Adrenal gland (tissue), 12 donors: ENCODE measurements around the gene CARS2. TPM values are rescaled to one million over a fixed set of nuclear protein-coding genes. Genes with fewer than 3 reads are reported as not detected.
A peak's percentile ranks its signal among the peaks of the same experiment; 100 is the strongest.

Experiments used
- DNase-seq, 7 donors: peaks; one replicate each; pipeline ENCODE4 v3.0.0-alpha.2; 2019 to 2020
- H3K27ac ChIP-seq, 5 donors: fragments of 200-600 bp; sonication (generic) in 4 of 5; 1 replicate in 3 of 5; 2 replicates in 2 of 5; pipeline versions ENCODE4 v1.5.1 to v1.8.0; 2016 to 2020; ENCODE audit warnings: mild to moderate bottlenecking in 1 of 5
- H3K27me3 ChIP-seq: fragments of 200-600 bp; 2 replicates; pipeline ENCODE4 v1.8.0; 2021
- H3K36me3 ChIP-seq, 2 donors: fragments of 200-600 bp; replicated peaks in 1 of 2; 1 replicate in 1 of 2; 2 replicates in 1 of 2; pipeline versions ENCODE4 v1.5.1 to v1.8.0; 2018 to 2022
- H3K4me1 ChIP-seq, 2 donors: fragments of 200-600 bp; replicated peaks in 1 of 2; 1 replicate in 1 of 2; 2 replicates in 1 of 2; pipeline versions ENCODE4 v1.5.1 to v1.8.0; 2018 to 2021
- H3K4me3 ChIP-seq, 4 donors: fragments of 200-600 bp; sonication (generic) in 3 of 4; one replicate each; pipeline ENCODE4 v1.5.1; 2016 to 2018
- H3K9me3 ChIP-seq, 3 donors: fragments of 200-600 bp; sonication (generic) in 1 of 3; replicated peaks in 1 of 3; 1 replicate in 2 of 3; 2 replicates in 1 of 3; pipeline versions ENCODE4 v1.5.1 to v1.8.0; 2016 to 2021
- POLR2A ChIP-seq, 2 donors: fragments of 450-650 bp; IDR thresholded peaks; one replicate each; pipeline ENCODE4 v1.6.1; 2017; ENCODE audit warnings: antibody characterized with exemption in 2 of 2, mild to moderate bottlenecking in 2 of 2, moderate library complexity in 1 of 2
- WGBS, 4 donors: extraction: QIAGEN DNeasy Blood & Tissue Kit in 2 of 4; methylation state at CpG; one replicate each; pipeline versions ENCODE4 v1.1.5 to v1.1.7; 2013 to 2017; 5-methylcytosine and 5-hydroxymethylcytosine counted together
- intact Hi-C, 2 donors: fragments of 100-400 bp; cut with DNase I; formaldehyde crosslinking; loops; one replicate each; pipeline versions ENCODE4 v1.14.1 to v1.15.0; 2022 to 2023
- polyA plus RNA-seq, 3 donors: library from polyadenylated mRNA; stranded (reverse); fragments of 200-250 nt in 2 of 3; fragments of 350-450 nt in 1 of 3; fragmentation: Illumina TruSeq in 1 of 3; extraction: RNeasy Lipid Tissue Mini Kit (QIAGEN cat#74804) in 1 of 3; gene quantifications; one replicate each; pipeline ENCODE4 v1.2.3, GENCODE V29; 2013 to 2014
- total RNA-seq, 9 donors: library from RNA; depleted of rRNA in 4 of 9; stranded (reverse); fragments of >200 nt in 4 of 9; fragments of 120-200 nt in 1 of 9; fragmentation: NEBNext Ultra II Directional in 1 of 9; extraction: Animal tissue kit (Norgen Biotek cat#: 25700) in 1 of 9; gene quantifications; one replicate each; pipeline versions ENCODE4 v1.1.0 to v1.2.4, GENCODE V29; 2013 to 2023
- TF ChIP-seq, protein P1 (sequence below), 6 experiments: fragments of 450-650 bp in 4 of 6; fragments of 200-600 bp in 2 of 6; sonication (generic) in 1 of 6; IDR thresholded peaks; 1 replicate in 5 of 6; 2 replicates in 1 of 6; pipeline versions ENCODE4 v1.5.1 to v1.8.0; 2016 to 2021; ENCODE audit warnings: antibody characterized with exemption in 6 of 6, mild to moderate bottlenecking in 2 of 6, moderate library complexity in 1 of 6
- donor health status: healthy with polysubstance abuse.
- donor health status: Bipolar disorder and iron deficiency.
- donor health status: DM: yes; HTN: yes; CAD: no.
- donor health status: DM: no; HTN: no; CAD: no.
- donor health status: DM: no; HTN: no; CAD: no.
- donor health status: DM: yes; HTN: yes; CAD: no.

The CARS2 gene
- total and polyA plus RNA-seq, 12 donors: 38.5 to 254 (median 59.9) TPM

GRCh38 chr13:110657196-110657595 lies 48.7 kb downstream of the CARS2 start:
- Histone ChIP-seq H3K36me3 (peaks cover 0 to 5% of the 10 kb centered on the region in 2 donors), H3K4me1 (no peaks in the 10 kb centered on the region), H3K27ac (no peak overlapping the region), H3K27me3 (no peaks in the 10 kb centered on the region), H3K9me3 (no peaks in the 10 kb centered on the region), H3K4me3 (no peak overlapping the region)
- no peak for DNase-seq
- intact Hi-C loops: loop anchor here in 1 of 2 donors (10.0 kb wide), 1 partner anchor 48 kb away; the partner anchor contains the start of gene CARS2
- TF ChIP-seq, protein P1, sequence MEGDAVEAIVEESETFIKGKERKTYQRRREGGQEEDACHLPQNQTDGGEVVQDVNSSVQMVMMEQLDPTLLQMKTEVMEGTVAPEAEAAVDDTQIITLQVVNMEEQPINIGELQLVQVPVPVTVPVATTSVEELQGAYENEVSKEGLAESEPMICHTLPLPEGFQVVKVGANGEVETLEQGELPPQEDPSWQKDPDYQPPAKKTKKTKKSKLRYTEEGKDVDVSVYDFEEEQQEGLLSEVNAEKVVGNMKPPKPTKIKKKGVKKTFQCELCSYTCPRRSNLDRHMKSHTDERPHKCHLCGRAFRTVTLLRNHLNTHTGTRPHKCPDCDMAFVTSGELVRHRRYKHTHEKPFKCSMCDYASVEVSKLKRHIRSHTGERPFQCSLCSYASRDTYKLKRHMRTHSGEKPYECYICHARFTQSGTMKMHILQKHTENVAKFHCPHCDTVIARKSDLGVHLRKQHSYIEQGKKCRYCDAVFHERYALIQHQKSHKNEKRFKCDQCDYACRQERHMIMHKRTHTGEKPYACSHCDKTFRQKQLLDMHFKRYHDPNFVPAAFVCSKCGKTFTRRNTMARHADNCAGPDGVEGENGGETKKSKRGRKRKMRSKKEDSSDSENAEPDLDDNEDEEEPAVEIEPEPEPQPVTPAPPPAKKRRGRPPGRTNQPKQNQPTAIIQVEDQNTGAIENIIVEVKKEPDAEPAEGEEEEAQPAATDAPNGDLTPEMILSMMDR (IDR thresholded peaks at IDR 0.05): no peak
- TF ChIP-seq POLR2A (IDR thresholded peaks at IDR 0.05): no peak
- 92 to 97% (median 95%) methylated on average over 7 of the region's 7 CpGs for WGBS, 4 donors

GRCh38 chr13:110653851-110654250 lies 52.1 kb downstream of the CARS2 start:
- Histone ChIP-seq H3K36me3 (peaks cover 0 to 10% of the 10 kb centered on the region in 2 donors), H3K27me3 (no peaks in the 10 kb centered on the region), H3K27ac (no peak overlapping the region), H3K4me3 (no peak overlapping the region), H3K9me3 (no peaks in the 10 kb centered on the region), H3K4me1 (no peaks in the 10 kb centered on the region)
- intact Hi-C loops: loop anchor here in 1 of 2 donors (10.0 kb wide), 1 partner anchor 51 kb away; the partner anchor contains the start of gene CARS2
- DNase-seq: peak in 1 of 7 donors; percentile 13
- TF ChIP-seq, protein P1 (IDR thresholded peaks at IDR 0.05): no peak
- WGBS, 4 donors: 89 to 96% (median 95%) methylated on average over 8 to 14 of the region's 14 CpGs

DNA sequence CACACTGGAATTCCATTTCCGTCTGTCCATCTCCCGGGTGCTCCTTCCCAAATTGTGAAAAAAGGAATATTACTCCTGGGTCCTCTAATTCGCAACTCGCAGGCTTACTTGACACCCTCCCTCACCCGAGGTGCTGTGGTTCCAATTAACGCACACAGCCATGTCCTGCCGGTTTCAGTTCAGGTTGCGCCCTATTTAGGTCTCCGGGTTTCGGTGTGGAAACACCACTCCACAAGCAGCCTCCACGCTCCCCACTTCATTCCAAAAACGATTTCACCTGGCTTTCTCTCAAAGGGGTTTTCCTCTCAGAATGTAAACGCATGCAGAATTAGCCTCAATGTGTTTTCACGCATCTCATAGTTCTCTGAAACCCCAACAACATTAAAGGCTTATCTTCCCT lies 52.6 kb downstream of the CARS2 start:
- 84 to 91% (median 90%) methylated on average over 14 of the region's 14 CpGs for WGBS, 4 donors
- peaks cover 0 to 10% of the 10 kb centered on the region in 2 donors for H3K36me3 ChIP-seq
- intact Hi-C loops: loop anchor here in 1 of 2 donors (10.0 kb wide), 1 partner anchor 52 kb away; the partner anchor contains the start of gene CARS2

DNA sequence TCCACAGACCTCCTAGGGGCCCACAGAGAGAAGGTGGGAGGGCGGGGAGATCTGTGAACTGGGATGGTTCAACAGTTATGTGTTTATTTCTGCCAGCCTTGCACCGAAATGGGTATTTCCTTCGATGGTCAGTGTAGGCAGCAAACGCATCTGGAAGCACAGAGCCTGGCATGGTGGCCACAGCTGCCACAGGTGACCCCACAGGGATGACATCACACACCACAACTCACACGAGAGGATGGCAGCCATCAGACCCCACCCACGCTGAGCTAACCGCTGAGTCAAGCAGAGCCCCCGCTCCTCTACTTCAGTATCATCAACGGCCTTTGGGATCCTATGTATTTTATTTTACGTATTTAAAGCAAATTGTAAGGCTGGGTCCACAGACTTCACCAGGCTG lies 53.2 kb downstream of the CARS2 start:
- H3K9me3 ChIP-seq: no peaks in the 10 kb centered on the region

More for the DNA sequence above, 52.6 kb downstream of the CARS2 start:
- H3K4me3 ChIP-seq: no peak overlapping the region
- no peak for DNase-seq
- peaks cover 0 to 1% of the 10 kb centered on the region in 2 donors for H3K4me1 ChIP-seq
- H3K9me3 ChIP-seq: no peaks in the 10 kb centered on the region
- H3K27me3 ChIP-seq: no peaks in the 10 kb centered on the region
- H3K27ac ChIP-seq: no peak overlapping the region
- TF ChIP-seq POLR2A (IDR thresholded peaks at IDR 0.05): no peak
- TF ChIP-seq, protein P1 (IDR thresholded peaks at IDR 0.05): no peak

More for the DNA sequence above, 53.2 kb downstream of the CARS2 start:
- peaks cover 0 to 10% of the 10 kb centered on the region in 2 donors for H3K36me3 ChIP-seq
- H3K4me3 ChIP-seq: no peak overlapping the region
- H3K4me1 ChIP-seq: peaks cover 0 to 6% of the 10 kb centered on the region in 2 donors
- TF ChIP-seq, protein P1 (IDR thresholded peaks at IDR 0.05): no peak
- no peak for TF ChIP-seq POLR2A (IDR thresholded peaks at IDR 0.05)
- WGBS, 4 donors: 85 to 91% (median 88%) methylated on average over 10 of the region's 10 CpGs
- intact Hi-C loops: loop anchor here in 1 of 2 donors (10.0 kb wide), 1 partner anchor 52 kb away; the partner anchor contains the start of gene CARS2
- no peak overlapping the region for H3K27ac ChIP-seq
- peak in 1 of 7 donors; percentile 42 for DNase-seq
- H3K27me3 ChIP-seq: no peaks in the 10 kb centered on the region
